Bronchial epithelial cell (primary cell): Measurements from ENCODE around the gene SCO2. TPM values are rescaled to one million over a fixed set of nuclear protein-coding genes. Genes with fewer than 3 reads are reported as not detected.

Experiments
- DNase-seq: peaks from one replicate; pipeline ENCODE4 v3.0.0-alpha.2; 2010; ENCODE audit warnings: low read depth
- FAIRE-seq: peaks from 2 replicates; lab custom pipeline; 2011; peaks lifted over from hg19 to GRCh38; lab: Jason Lieb, UNC
- H3K27me3 ChIP-seq: 2 replicates; pipeline ENCODE4 v1.5.1; 2011; ENCODE audit warnings: low read length; ENCODE audit not compliant: control insufficient read depth, insufficient read depth
- H3K36me3 ChIP-seq: 2 replicates; pipeline ENCODE4 v1.5.1; 2011; ENCODE audit warnings: low read length; ENCODE audit not compliant: control insufficient read depth, insufficient read depth
- H3K4me3 ChIP-seq: 2 replicates; pipeline ENCODE4 v1.5.1; 2011; ENCODE audit warnings: mild to moderate bottlenecking, low read depth, low read length, control low read depth
- total RNA-seq: library from RNA; depleted of rRNA; stranded (reverse); fragments of >200 nt; gene quantifications from 2 replicates; pipeline ENCODE4 v1.2.1, GENCODE V29; 2014
- TF ChIP-seq, protein P1 (sequence below): IDR thresholded peaks from 2 replicates; pipeline ENCODE4 v1.5.1; 2011; ENCODE audit warnings: mild to moderate bottlenecking, moderate library complexity, low read length, control low read depth, inconsistent platforms; ENCODE audit not compliant: insufficient read depth, severe bottlenecking

SCO2 gene
- total RNA-seq, 1 donor from 2014 or later: 2.1 TPM

DNA sequence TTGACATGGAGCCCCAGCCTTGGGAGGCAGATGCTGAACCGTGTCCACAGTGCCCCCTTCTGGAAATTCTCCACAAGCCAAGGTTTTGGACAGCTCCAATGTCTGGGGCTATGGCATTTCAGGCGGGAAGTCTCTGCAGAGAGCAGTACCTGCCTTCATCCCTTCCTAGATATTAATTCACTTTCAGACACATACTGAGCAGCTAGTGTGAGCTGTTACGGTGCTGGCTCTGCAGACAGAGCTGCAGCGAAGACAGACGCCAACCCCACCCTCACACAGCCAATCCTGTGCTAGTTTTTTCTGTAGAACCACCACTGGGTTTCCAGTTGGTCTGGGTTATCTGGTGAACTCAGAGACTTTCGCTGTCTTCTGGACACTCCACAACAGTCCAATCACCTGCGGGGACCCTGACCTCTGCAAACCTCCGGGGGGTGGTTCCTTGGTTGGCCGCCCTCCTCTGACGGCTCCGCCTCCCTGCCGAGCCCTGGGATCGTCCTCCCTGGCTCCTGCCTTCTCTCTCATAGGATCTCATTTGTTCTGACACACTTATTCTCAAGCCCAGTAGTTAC is 27.0 kb downstream of the SCO2 start:
- Histone ChIP-seq H3K4me3 (no peak overlapping the region), H3K36me3 (peaks cover 2% of the 10 kb centered on the region), H3K27me3 (no peaks in the 10 kb centered on the region)
- TF ChIP-seq, protein P1, sequence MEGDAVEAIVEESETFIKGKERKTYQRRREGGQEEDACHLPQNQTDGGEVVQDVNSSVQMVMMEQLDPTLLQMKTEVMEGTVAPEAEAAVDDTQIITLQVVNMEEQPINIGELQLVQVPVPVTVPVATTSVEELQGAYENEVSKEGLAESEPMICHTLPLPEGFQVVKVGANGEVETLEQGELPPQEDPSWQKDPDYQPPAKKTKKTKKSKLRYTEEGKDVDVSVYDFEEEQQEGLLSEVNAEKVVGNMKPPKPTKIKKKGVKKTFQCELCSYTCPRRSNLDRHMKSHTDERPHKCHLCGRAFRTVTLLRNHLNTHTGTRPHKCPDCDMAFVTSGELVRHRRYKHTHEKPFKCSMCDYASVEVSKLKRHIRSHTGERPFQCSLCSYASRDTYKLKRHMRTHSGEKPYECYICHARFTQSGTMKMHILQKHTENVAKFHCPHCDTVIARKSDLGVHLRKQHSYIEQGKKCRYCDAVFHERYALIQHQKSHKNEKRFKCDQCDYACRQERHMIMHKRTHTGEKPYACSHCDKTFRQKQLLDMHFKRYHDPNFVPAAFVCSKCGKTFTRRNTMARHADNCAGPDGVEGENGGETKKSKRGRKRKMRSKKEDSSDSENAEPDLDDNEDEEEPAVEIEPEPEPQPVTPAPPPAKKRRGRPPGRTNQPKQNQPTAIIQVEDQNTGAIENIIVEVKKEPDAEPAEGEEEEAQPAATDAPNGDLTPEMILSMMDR: peak; percentile 80
- FAIRE-seq: peak; percentile 92
- peak; percentile 59 for DNase-seq

DNA sequence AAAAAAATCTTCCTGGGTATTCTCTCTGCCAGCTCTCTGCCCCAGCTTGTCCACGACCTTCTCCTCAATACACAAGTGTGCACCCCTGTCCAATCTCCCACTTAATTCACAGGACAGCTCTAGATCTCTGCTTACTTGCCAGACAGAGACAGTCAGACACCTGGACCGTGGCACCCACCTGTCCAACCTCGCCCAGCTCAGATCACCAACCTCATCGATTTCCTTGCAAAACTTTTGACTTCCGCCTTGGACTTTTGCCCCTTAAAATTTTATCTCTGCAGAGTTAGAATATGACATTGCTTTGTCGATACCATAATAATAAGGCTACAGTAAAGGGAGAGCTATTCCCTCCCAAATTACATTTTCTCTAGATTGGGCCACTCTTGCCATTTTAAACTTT is 28.3 kb downstream of the SCO2 start:
- TF ChIP-seq, protein P1: no peak
- DNase-seq (no peak), FAIRE-seq (no peak)
- no peaks in the 10 kb centered on the region for H3K36me3 ChIP-seq
- H3K4me3 ChIP-seq: no peak overlapping the region
- H3K27me3 ChIP-seq: no peaks in the 10 kb centered on the region

DNA sequence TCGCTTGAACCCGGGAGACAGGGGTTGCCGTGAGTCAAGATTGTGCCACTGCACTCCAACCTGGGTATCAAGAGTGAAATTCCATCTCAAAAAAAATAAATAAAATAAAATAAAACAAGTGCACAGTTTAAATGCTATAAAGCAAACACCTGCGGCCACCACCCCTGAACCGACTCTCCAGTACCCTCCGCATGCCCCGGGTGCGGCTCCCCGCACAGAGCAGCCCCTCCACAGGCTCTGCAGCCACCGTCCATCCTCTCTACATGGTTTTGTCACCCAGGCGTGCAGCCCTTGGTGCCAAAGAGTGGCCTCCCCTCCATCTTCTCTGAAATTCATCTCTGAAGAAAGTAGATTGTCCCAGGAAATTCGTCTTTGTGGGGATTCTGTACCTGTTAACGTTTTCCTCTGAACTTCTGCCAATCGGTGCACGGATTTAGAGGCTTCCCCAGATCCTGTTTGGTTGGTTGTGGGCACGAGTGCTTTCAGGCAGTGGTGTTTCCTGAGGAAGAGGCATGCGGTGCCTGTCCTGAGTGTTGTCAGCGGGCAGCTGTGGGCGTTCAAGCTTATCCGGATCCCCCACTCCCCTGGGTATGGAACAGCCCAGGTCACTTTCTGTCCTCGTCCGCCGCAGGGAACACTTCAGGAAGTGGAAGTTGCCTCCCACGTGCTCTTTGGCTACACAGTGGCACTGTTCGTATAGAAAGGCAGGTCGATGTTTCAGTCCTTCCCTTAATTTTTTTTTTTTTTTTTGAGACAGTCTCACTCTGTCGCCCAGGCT is 34.7 kb downstream of the SCO2 start:
- FAIRE-seq (no peak), DNase-seq (no peak)
- no peaks in the 10 kb centered on the region for H3K36me3 ChIP-seq
- TF ChIP-seq, protein P1: no peak
- H3K27me3 ChIP-seq: peaks cover 4% of the 10 kb centered on the region
- H3K4me3 ChIP-seq: no peak overlapping the region

DNA sequence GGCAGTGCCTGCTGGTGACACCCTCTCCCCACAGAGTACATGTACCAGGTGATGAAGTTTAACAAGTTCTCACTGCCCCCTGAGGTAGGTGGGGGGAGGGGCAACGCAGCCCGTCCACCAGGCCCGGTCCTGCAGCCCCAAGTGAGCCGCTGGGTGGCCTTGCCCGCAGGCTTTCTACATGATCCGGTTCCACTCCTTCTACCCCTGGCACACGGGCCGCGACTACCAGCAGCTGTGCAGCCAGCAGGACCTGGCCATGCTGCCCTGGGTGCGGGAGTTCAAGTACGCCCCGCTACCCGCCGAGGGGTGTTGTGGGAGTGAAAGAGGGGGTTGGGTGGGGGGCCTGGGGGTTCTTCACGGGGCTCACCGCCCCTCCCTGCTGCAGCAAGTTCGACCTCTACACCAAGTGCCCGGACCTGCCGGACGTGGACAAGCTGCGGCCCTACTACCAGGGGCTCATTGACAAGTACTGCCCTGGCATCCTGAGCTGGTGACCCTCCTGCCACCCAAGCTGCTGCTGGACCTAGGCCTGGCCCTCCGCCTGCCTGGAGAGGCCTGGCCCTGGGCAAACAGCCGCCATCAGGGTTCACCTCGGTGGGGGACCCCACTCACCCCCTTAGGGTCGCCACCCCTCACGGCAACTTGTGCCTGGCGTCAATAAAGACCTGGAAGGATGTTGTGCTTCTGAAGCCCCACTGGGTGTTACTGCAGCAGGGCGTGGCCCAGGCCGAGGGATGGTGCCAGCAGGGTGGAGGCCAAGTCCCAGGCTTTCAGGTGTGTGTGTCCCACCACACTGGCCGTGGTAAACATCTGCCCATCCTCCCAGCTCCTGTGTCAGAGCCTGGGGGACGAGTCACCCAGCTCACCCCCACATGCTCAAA is 35.8 kb downstream of the SCO2 start:
- H3K36me3 ChIP-seq: no peaks in the 10 kb centered on the region
- peaks cover 4% of the 10 kb centered on the region for H3K27me3 ChIP-seq
- DNase-seq: no peak
- no peak for FAIRE-seq
- TF ChIP-seq, protein P1: no peak
- H3K4me3 ChIP-seq: no peak overlapping the region

DNA sequence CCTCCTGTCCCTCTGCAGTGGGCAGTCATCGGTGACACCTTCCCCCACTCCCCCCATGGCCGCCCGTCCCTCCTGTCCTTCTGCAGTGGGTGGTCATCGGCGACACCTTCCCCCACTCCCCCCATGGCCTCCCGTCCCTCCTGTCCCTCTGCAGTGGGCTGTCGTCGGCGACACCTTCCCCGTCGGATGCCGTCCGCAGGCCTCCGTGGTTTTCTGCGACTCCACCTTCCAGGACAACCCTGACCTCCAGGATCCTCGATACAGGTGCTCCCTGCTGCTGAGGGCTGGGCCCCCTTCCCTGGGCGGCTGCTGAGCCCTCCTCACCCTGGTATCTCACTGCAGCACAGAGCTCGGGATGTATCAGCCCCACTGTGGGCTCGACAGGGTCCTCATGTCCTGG is 36.5 kb downstream of the SCO2 start:
- Histone ChIP-seq H3K27me3 (peaks cover 4% of the 10 kb centered on the region), H3K4me3 (no peak overlapping the region), H3K36me3 (no peaks in the 10 kb centered on the region)
- TF ChIP-seq, protein P1: no peak
- no peak for DNase-seq
- no peak for FAIRE-seq
